HEK293 (cell line): ENCODE results near the gene ASMTL.

ENCODE experiments used
- CTCF ChIP-seq: fragments of 450-650 bp; formaldehyde crosslinking; IDR thresholded peaks from 2 replicates; pipeline ENCODE4 v1.5.1; 2016; ENCODE audit warnings: missing biosample characterization, missing genetic modification characterization
- KLF1 ChIP-seq: fragments of 450-650 bp; formaldehyde crosslinking; IDR thresholded peaks from 2 replicates; pipeline ENCODE4 v1.5.1; 2016; ENCODE audit warnings: missing biosample characterization, missing genetic modification characterization
- PRDM1 ChIP-seq: fragments of 450-650 bp; formaldehyde crosslinking; IDR thresholded peaks from 2 replicates; pipeline ENCODE4; 2016; ENCODE audit warnings: missing biosample characterization, missing genetic modification characterization
- REST ChIP-seq: fragments of 450-650 bp; formaldehyde crosslinking; IDR thresholded peaks from 2 replicates; pipeline ENCODE4 v1.5.1; 2016; ENCODE audit warnings: missing biosample characterization, missing genetic modification characterization
- YY1 ChIP-seq: fragments of 450-650 bp; formaldehyde crosslinking; IDR thresholded peaks from 2 replicates; pipeline ENCODE4 v1.5.1; 2018; ENCODE audit warnings: missing biosample characterization, missing genetic modification characterization
- ZNF121 ChIP-seq: fragments of 450-650 bp; formaldehyde crosslinking; IDR thresholded peaks from 2 replicates; pipeline ENCODE4 v1.5.1; 2016; ENCODE audit warnings: missing biosample characterization, missing genetic modification characterization
- ZNF302 ChIP-seq: fragments of 450-650 bp; formaldehyde crosslinking; IDR thresholded peaks from 2 replicates; pipeline ENCODE4 v1.5.1; 2016; ENCODE audit warnings: missing biosample characterization, missing genetic modification characterization, low read depth
- ZNF311 ChIP-seq: fragments of 450-650 bp; formaldehyde crosslinking; IDR thresholded peaks from 2 replicates; pipeline ENCODE4 v1.5.1; 2017; ENCODE audit warnings: missing biosample characterization, missing genetic modification characterization, borderline replicate concordance
- ZNF580 ChIP-seq: fragments of 450-650 bp; formaldehyde crosslinking; IDR thresholded peaks from 2 replicates; pipeline ENCODE4 v1.5.1; 2016; ENCODE audit warnings: missing biosample characterization, missing genetic modification characterization
- ZNF843 ChIP-seq: fragments of 450-650 bp; formaldehyde crosslinking; IDR thresholded peaks from 2 replicates; pipeline ENCODE4 v1.5.1; 2016; ENCODE audit warnings: missing biosample characterization, missing genetic modification characterization
- TF ChIP-seq, protein P1 (sequence below): fragments of 450-650 bp; formaldehyde crosslinking; IDR thresholded peaks from 2 replicates; pipeline ENCODE4 v1.5.1; 2016; ENCODE audit warnings: missing biosample characterization, missing genetic modification characterization

DNA sequence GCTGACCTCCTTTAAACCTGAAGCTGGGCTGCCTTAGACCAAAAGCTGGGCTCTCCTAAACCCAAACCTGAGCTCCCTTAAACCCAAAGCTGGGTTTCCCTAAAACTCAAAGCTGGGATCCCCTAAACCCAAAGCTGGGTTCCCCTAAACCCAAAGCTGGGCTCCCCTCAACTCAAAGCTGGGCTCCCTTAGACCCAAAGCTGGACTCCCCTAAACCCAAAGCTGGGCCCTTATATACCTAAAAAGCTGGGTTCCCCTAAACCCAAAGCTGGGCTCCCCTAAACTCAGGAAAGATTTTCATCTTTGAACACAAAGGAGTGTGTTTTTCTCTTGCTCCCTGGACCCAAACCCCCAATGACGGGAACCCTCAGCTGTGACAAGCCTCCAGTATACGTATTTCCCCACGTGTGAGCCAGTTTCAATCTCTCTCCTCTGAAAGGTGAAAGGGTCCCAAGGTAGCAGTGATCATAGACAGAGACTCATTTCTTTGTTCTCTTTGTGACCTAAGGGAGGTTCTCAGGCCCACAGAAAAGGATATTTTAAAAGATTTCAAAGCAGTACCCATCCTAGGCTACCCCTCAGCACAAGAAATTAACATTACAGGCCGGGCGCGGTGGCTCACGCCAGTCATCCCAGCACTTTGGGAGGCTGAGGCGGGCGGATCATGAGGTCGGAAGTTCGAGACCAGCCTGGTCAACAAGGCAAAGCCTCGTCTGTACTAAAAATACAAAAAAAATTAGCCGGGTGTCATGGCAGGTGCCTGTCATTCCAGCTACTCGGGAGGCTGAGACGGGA is 31.3 kb upstream of the ASMTL start:
- TF ChIP-seq YY1 (tag by site-specific recombination) (no peak), REST (tag by site-specific recombination) (no peak), ZNF121 (tag by site-specific recombination) (no peak), CTCF (tag by site-specific recombination) (no peak), KLF1 (no peak), ZNF843 (tag by site-specific recombination) (no peak), ZNF580 (no peak), PRDM1 (no peak), ZNF311 (tag by site-specific recombination) (no peak), ZNF302 (tag by site-specific recombination) (no peak)
- TF ChIP-seq, protein P1, sequence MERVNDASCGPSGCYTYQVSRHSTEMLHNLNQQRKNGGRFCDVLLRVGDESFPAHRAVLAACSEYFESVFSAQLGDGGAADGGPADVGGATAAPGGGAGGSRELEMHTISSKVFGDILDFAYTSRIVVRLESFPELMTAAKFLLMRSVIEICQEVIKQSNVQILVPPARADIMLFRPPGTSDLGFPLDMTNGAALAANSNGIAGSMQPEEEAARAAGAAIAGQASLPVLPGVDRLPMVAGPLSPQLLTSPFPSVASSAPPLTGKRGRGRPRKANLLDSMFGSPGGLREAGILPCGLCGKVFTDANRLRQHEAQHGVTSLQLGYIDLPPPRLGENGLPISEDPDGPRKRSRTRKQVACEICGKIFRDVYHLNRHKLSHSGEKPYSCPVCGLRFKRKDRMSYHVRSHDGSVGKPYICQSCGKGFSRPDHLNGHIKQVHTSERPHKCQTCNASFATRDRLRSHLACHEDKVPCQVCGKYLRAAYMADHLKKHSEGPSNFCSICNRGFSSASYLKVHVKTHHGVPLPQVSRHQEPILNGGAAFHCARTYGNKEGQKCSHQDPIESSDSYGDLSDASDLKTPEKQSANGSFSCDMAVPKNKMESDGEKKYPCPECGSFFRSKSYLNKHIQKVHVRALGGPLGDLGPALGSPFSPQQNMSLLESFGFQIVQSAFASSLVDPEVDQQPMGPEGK (tag by site-specific recombination) = no peak
